GM19455 (cell line): ENCODE data around the gene ABO.
"Not testable (repeated sequence)": the region's sequence is repeated elsewhere in the genome, so short reads cannot be mapped to it uniquely, and the experiment has no call there.

ENCODE experiments used
- ATAC-seq: cut with Tn5 transposase; IDR thresholded peaks from one replicate; pipeline ENCODE4 v1.9.1; 2021; ENCODE audit not compliant: unreplicated experiment

Gene ABO

GRCh38 chr9:133226219-133227171 is 48.5 kb downstream of the ABO start:
- no peak for ATAC-seq

GRCh38 chr9:133225171-133226011 is 49.6 kb downstream of the ABO start:
- no peak for ATAC-seq

GRCh38 chr9:133224762-133225161 is 50.2 kb downstream of the ABO start:
- no peak for ATAC-seq

GRCh38 chr9:133223159-133223756 is 51.7 kb downstream of the ABO start:
- ATAC-seq = not testable (repeated sequence)

DNA sequence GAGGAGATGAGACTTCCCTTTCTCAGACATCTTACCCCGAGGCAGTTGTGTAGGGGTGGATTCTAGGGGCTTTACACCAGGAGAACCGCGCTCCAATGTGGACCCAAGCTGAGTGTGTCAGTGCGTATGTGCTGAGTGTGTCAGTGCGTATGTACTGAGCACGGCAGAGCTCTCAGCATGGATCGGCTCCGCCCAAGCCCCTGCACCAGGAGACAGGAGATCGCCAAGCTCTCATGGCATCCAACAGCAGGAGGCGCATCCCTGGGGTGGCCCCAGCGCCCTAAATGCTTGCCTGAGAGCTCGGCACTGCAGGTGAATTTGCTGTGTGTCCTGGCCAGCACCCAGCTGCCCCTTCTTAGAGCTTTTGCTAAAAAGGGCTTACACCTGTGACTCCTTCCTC is 53.0 kb downstream of the ABO start:
- ATAC-seq = not testable (repeated sequence)

- ATAC-seq = no peak
These were observed 53.7 kb downstream of the ABO start for GRCh38 chr9:133221177-133221809.

DNA sequence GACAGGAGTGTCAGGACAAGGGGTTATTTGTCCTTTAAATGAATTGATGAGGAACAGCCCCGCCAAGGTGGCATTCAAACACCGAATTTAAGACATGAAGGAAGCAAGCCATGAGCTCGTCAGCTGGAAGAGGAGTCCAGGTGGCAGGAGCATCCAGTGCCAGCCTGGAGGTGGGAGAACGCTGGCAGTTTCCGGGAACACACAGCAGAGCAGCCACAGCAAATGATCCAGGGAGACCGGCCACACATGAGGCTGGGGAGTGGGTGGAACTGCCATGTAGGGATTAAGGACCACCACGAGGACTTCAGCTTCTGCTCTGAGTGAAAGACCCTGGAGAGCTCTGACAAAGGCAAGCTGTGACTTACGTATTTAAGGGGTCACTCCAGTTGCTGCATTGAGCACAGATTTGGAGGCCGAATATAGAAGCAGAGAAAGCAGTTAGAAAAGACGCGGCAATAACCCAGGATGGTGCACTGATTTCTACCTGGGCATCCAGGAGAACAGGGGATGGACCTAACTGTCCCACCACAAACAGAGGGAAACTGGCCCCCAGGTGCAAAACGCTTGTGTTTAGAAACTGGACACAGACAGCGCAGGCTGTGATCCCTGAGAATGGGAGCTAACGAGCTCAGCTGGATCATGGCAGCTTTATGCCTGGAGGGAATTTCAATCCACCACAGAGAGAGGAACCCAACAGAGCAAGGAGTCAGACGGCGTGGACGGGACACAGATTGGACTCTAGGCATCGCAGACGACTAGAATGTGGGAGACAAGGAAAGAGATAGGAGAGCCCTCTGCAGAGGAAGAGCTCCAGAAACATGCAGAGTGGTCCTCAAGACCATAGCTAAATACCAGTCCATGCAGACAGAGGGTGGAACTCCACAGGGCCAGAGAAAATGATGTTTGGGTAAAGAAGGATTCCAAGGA is 56.7 kb downstream of the ABO start:
- not testable (repeated sequence) for ATAC-seq

GRCh38 chr9:133217333-133217988 is 57.5 kb downstream of the ABO start:
- ATAC-seq = not testable (repeated sequence)

DNA sequence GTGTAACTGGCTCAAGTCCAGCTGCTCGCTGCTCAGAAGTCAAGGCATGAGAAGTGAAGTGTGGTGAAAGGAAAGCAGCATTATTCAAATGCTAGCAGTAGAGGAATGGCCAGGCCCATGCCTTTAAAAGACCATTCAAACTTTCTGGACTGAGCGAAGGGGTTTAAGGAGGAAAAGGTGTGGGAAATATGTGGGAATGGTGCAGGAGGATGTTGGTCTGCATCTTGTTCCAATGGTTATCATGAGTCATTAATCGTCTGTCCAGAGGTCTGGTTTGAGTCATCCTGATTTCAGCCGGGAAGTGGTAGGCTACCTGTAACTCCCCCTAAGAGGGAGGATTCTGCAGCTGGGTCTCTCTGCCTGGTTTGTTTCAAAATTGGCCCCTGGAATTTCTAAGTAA is 60.7 kb downstream of the ABO start:
- not testable (repeated sequence) for ATAC-seq

- no peak for ATAC-seq
These were observed 64.4 kb downstream of the ABO start for GRCh38 chr9:133210609-133211008.

- no peak for ATAC-seq
These were observed 64.8 kb downstream of the ABO start for GRCh38 chr9:133210202-133210532.

GRCh38 chr9:133209327-133210201 is 65.4 kb downstream of the ABO start:
- not testable (repeated sequence) for ATAC-seq

- not testable (repeated sequence) for ATAC-seq
These were observed 66.1 kb downstream of the ABO start, which contains the start of gene OBP2B for GRCh38 chr9:133208880-133209300. Gene OBP2B, minus strand, starts transcription at chr9:133209250. Its CDS starts 51 bp downstream, at chr9:133209199.

GRCh38 chr9:133208171-133208879 is 66.7 kb downstream of the ABO start:
- not testable (repeated sequence) for ATAC-seq

- no peak for ATAC-seq
These were observed 67.3 kb downstream of the ABO start for GRCh38 chr9:133207540-133208170.

DNA sequence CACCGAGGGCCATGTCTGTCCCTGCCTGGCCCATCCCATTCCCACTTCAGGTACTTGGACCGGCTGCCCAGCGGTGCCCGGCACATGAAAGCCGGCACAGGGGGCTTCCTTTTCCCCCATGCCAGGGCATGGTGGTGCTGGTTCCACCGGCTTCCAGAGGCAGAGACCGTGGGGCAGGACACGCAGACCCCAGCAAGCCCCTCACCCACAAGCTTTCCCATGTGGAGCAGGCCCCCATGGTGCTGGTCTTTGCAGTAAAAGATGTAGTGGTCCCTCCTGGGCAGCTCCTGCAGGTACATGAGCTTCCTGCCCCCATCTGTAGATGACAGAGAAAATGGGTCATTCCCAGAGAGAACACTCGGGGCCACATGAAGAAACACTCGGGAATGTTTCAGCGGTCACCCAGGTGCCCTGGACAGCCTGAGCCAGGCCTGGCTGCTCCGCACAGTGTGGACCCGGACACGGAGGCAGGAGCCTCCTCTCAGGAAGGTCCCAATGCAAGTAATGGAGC is 67.9 kb downstream of the ABO start:
- no peak for ATAC-seq
